ENCODE measurements around the gene TANGO2.

TANGO2 gene

GRCh38 chr22:20026204-20026908, 5.4 kb downstream of the TANGO2 start:
- Histone ChIP-seq H3K36me3 (ENCODE audit: insufficient read depth, low read length) (no peaks in the 10 kb centered on the region), H3K4me1 (ENCODE audit: insufficient read depth, low read length) (no peaks in the 10 kb centered on the region), H3K9ac (ENCODE audit: low read depth, low read length) (no peak overlapping the region), H3K27ac (ENCODE audit: low read depth, low read length) (no peak overlapping the region), H3K4me3 (ENCODE audit: low read length) (no peak overlapping the region), H3K27me3 (ENCODE audit: insufficient read depth, low read length) (0 out of 2 replicates have a peak, but pooled peaks cover 3% of the 10 kb centered on the region), H3K9me3 (ENCODE audit: insufficient read depth, low read depth, low read length) (no peaks in the 10 kb centered on the region)
- WGBS = 94% methylated on average over 13 of the region's 13 CpGs

GRCh38 chr22:20026996-20027601, 6.2 kb downstream of the TANGO2 start:
- no peaks in the 10 kb centered on the region for H3K4me1 ChIP-seq (ENCODE audit: insufficient read depth, low read length)
- WGBS = 89% methylated on average over 12 of the region's 12 CpGs

DNA sequence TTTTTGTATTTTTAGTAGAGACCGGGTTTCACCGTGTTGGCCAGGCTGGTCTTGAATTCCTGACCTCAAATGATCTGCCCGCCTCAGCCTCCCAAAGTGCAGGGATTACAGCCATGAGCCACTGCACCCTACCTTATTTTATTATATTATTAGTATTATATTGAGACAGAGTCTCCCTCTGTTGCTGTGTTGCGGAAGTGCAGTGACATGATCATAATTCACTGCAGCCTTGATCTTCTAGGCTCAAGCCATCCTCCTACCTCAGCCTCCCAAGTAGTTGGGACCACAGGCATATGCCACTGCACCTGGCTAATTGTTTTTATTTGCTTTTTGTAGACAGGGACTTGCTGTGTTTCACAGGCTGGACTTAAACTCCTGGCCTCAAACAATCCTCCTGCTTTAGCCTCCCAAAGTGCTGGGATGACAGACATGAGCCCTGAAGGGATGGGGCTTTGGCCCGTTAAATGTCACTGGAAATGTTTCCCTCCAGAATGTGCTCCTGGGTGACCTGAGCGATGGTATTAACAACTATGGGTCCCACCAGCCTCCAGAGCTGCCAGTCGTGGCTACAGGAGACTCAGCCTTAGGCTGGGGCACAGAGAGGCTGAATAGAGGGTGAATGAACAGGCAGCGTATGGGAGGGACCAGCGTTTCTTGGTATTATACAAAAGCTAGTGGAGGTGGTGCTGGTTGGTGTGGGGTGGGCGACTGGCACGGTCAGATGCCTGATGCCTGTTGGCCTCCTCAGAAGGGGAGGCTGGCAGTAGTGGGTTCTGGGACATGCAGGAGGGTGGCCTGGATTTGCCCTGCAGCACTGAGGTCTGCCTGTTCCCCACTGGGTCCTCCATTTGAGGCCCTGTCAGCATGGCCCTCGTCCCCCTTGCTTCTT, 7.3 kb downstream of the TANGO2 start:
- WGBS = 93% methylated on average over 12 of the region's 12 CpGs
- no peak overlapping the region for H3K4me3 ChIP-seq (ENCODE audit: low read length)
- H3K9me3 ChIP-seq (ENCODE audit: insufficient read depth, low read depth, low read length) = no peaks in the 10 kb centered on the region
- H3K9ac ChIP-seq (ENCODE audit: low read depth, low read length) = no peak overlapping the region
- H3K36me3 ChIP-seq (ENCODE audit: insufficient read depth, low read length) = no peaks in the 10 kb centered on the region
- no peaks in the 10 kb centered on the region for H3K27me3 ChIP-seq (ENCODE audit: insufficient read depth, low read length)
- no peaks in the 10 kb centered on the region for H3K4me1 ChIP-seq (ENCODE audit: insufficient read depth, low read length)
- H3K27ac ChIP-seq (ENCODE audit: low read depth, low read length) = no peak overlapping the region

More at GRCh38 chr22:20026996-20027601, 6.2 kb downstream of the TANGO2 start:
- H3K27me3 ChIP-seq (ENCODE audit: insufficient read depth, low read length) = no peaks in the 10 kb centered on the region
- no peaks in the 10 kb centered on the region for H3K36me3 ChIP-seq (ENCODE audit: insufficient read depth, low read length)
- H3K9me3 ChIP-seq (ENCODE audit: insufficient read depth, low read depth, low read length) = no peaks in the 10 kb centered on the region
- H3K9ac ChIP-seq (ENCODE audit: low read depth, low read length) = no peak overlapping the region
- H3K27ac ChIP-seq (ENCODE audit: low read depth, low read length) = no peak overlapping the region
- H3K4me3 ChIP-seq (ENCODE audit: low read length) = no peak overlapping the region

- 89% methylated on average over 16 of the region's 16 CpGs for WGBS
- no peaks in the 10 kb centered on the region for H3K4me1 ChIP-seq (ENCODE audit: insufficient read depth, low read length)
- no peaks in the 10 kb centered on the region for H3K36me3 ChIP-seq (ENCODE audit: insufficient read depth, low read length)
- H3K4me3 ChIP-seq (ENCODE audit: low read length) = no peak overlapping the region
- no peak overlapping the region for H3K9ac ChIP-seq (ENCODE audit: low read depth, low read length)
- no peak overlapping the region for H3K27ac ChIP-seq (ENCODE audit: low read depth, low read length)
- H3K9me3 ChIP-seq (ENCODE audit: insufficient read depth, low read depth, low read length) = no peaks in the 10 kb centered on the region
- H3K27me3 ChIP-seq (ENCODE audit: insufficient read depth, low read length) = no peaks in the 10 kb centered on the region
Measured at GRCh38 chr22:20028855-20029549, 8.1 kb downstream of the TANGO2 start.

DNA sequence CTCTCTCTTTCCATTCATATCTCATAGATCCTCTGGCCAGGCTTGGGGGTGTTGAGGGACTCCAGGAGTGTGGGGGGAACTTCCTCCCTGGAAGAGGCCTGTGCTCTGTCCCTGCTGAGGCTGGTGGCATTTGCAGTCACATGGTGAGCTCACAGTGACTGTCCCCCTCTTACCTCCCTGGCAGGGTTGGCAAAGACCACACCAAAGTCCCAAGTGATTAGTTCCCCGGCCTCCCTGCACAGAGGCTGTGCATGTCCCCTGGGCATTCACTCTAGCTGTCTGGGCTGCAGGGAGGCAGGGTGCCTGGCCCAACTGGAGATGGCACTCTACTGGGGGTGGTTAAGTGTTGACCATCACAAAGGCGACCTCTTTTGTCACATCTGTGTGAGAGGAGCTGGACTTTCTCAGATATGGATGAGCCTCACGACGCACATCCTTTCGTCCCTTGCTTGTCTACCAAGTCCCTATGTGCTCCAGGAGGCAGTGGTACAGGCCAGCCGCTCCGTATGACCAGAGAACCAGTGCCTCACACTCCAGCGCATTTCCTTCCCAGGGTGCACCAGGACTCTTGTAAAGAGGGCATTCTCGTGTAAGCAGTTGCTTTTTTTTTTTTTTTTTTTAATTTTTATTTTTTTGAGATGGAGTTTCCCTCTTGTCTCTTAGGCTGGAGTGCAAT, 8.8 kb downstream of the TANGO2 start:
- H3K9ac ChIP-seq (ENCODE audit: low read depth, low read length) = no peak overlapping the region
- H3K27ac ChIP-seq (ENCODE audit: low read depth, low read length) = no peak overlapping the region
- no peak overlapping the region for H3K4me3 ChIP-seq (ENCODE audit: low read length)
- no peaks in the 10 kb centered on the region for H3K27me3 ChIP-seq (ENCODE audit: insufficient read depth, low read length)
- no peaks in the 10 kb centered on the region for H3K36me3 ChIP-seq (ENCODE audit: insufficient read depth, low read length)
- no peaks in the 10 kb centered on the region for H3K9me3 ChIP-seq (ENCODE audit: insufficient read depth, low read depth, low read length)
- WGBS = 96% methylated on average over 8 of the region's 9 CpGs
- no peaks in the 10 kb centered on the region for H3K4me1 ChIP-seq (ENCODE audit: insufficient read depth, low read length)

- H3K9ac ChIP-seq (ENCODE audit: low read depth, low read length) = no peak overlapping the region
- 93% methylated on average over 16 of the region's 16 CpGs for WGBS
- H3K9me3 ChIP-seq (ENCODE audit: insufficient read depth, low read depth, low read length) = no peaks in the 10 kb centered on the region
- H3K4me1 ChIP-seq (ENCODE audit: insufficient read depth, low read length) = no peaks in the 10 kb centered on the region
- no peak overlapping the region for H3K27ac ChIP-seq (ENCODE audit: low read depth, low read length)
- H3K36me3 ChIP-seq (ENCODE audit: insufficient read depth, low read length) = no peaks in the 10 kb centered on the region
- H3K27me3 ChIP-seq (ENCODE audit: insufficient read depth, low read length) = no peaks in the 10 kb centered on the region
- no peak overlapping the region for H3K4me3 ChIP-seq (ENCODE audit: low read length)
Measured at GRCh38 chr22:20031732-20032406, 11.0 kb downstream of the TANGO2 start.

- no peaks in the 10 kb centered on the region for H3K9me3 ChIP-seq (ENCODE audit: insufficient read depth, low read depth, low read length)
- H3K9ac ChIP-seq (ENCODE audit: low read depth, low read length) = no peak overlapping the region
- no peak overlapping the region for H3K27ac ChIP-seq (ENCODE audit: low read depth, low read length)
- no peaks in the 10 kb centered on the region for H3K36me3 ChIP-seq (ENCODE audit: insufficient read depth, low read length)
- H3K27me3 ChIP-seq (ENCODE audit: insufficient read depth, low read length) = no peaks in the 10 kb centered on the region
- no peaks in the 10 kb centered on the region for H3K4me1 ChIP-seq (ENCODE audit: insufficient read depth, low read length)
- 95% methylated on average over 7 of the region's 7 CpGs for WGBS
- H3K4me3 ChIP-seq (ENCODE audit: low read length) = no peak overlapping the region
Measured at GRCh38 chr22:20032407-20032991, 11.6 kb downstream of the TANGO2 start.

DNA sequence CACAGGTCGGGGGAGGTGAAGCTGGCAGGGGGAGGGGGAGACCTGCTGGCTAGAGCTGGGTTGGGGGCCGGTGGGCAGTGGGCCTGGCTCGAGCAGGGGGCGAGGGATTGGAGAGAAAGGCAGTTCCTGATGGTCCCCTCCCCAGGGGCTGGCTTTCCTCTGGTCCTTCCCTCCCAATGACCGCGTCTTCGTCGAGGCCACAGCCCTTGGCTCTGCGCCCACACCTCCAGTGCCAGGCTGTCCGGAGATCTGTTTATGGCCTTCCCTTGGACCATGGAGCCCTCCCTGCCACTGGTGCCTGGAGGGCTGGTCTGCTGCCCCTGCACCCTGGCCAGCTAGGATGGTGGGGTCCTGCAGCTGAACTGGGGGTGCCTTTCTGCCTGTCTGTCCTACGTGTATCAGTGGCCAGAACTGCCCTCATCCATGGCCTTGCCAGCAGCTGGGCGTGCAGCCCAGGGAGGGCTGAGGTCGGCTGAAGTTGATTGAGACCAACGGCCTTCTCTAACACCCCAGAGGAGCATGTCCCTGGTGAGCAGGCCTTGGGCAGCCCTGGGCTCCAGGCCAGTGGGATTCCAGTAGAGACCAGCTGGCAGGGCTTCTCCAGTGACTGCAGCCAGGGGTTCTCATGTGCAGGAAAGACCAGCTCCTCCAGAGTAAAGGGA, 12.3 kb downstream of the TANGO2 start:
- no peaks in the 10 kb centered on the region for H3K4me1 ChIP-seq (ENCODE audit: insufficient read depth, low read length)
- H3K27ac ChIP-seq (ENCODE audit: low read depth, low read length) = no peak overlapping the region
- no peaks in the 10 kb centered on the region for H3K36me3 ChIP-seq (ENCODE audit: insufficient read depth, low read length)
- H3K27me3 ChIP-seq (ENCODE audit: insufficient read depth, low read length) = no peaks in the 10 kb centered on the region
- H3K9ac ChIP-seq (ENCODE audit: low read depth, low read length) = no peak overlapping the region
- WGBS = 93% methylated on average over 14 of the region's 14 CpGs
- H3K4me3 ChIP-seq (ENCODE audit: low read length) = no peak overlapping the region
- H3K9me3 ChIP-seq (ENCODE audit: insufficient read depth, low read depth, low read length) = no peaks in the 10 kb centered on the region

- 85% methylated on average over 5 of the region's 5 CpGs for WGBS
- Histone ChIP-seq H3K4me1 (ENCODE audit: insufficient read depth, low read length) (no peaks in the 10 kb centered on the region), H3K27ac (ENCODE audit: low read depth, low read length) (no peak overlapping the region), H3K9me3 (ENCODE audit: insufficient read depth, low read depth, low read length) (no peaks in the 10 kb centered on the region), H3K27me3 (ENCODE audit: insufficient read depth, low read length) (no peaks in the 10 kb centered on the region), H3K4me3 (ENCODE audit: low read length) (no peak overlapping the region), H3K36me3 (ENCODE audit: insufficient read depth, low read length) (no peaks in the 10 kb centered on the region), H3K9ac (ENCODE audit: low read depth, low read length) (no peak overlapping the region)
Measured at GRCh38 chr22:20034143-20034542, 13.2 kb downstream of the TANGO2 start.
